WI38 (cell line): ENCODE results near the gene TMEM168.

ENCODE experiments used
- H3K4me3 ChIP-seq: 2 replicates; pipeline ENCODE4 v1.5.1; 2011; ENCODE audit warnings: low read depth, mild to moderate bottlenecking, control low read depth, low read length
- TF ChIP-seq, protein P1 (sequence below): IDR thresholded peaks from 2 replicates; pipeline ENCODE4 v1.5.1; 2012; ENCODE audit warnings: low read depth, mild to moderate bottlenecking, control low read depth, low read length

The TMEM168 gene

DNA sequence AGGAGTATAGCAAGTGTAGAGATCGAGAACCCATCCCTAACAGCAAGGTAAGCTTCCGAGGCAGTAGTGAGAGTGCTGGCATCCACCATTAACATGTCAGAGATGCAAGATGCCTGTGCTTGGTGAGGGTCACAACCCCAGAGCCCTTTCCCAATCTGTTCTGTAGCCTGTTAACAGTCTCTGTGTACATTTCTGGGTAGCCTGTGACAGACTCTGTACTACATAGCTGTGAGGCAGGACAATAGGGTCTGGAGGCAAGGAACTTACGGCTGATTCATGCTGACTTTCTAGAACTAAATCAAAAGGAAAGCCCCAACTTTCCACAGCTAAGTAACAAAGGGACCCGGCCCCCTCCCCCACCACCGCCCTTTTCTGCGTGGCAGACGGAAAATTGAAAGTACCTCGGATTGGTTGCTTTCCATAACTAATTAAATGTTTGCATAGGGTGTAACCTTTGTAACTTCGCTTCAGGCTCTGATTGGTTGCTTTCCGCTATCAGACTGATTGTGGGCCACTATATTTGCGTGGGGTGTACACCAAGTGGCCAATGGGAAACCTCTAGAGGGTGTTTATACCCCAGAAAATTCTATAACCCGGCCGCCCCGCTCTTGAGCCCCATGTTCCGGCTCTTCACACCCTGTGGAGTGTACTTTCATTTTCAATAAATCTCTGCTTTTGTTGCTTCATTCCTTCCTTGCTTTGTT lies 1.4 kb upstream of the TMEM168 start:
- TF ChIP-seq, protein P1, sequence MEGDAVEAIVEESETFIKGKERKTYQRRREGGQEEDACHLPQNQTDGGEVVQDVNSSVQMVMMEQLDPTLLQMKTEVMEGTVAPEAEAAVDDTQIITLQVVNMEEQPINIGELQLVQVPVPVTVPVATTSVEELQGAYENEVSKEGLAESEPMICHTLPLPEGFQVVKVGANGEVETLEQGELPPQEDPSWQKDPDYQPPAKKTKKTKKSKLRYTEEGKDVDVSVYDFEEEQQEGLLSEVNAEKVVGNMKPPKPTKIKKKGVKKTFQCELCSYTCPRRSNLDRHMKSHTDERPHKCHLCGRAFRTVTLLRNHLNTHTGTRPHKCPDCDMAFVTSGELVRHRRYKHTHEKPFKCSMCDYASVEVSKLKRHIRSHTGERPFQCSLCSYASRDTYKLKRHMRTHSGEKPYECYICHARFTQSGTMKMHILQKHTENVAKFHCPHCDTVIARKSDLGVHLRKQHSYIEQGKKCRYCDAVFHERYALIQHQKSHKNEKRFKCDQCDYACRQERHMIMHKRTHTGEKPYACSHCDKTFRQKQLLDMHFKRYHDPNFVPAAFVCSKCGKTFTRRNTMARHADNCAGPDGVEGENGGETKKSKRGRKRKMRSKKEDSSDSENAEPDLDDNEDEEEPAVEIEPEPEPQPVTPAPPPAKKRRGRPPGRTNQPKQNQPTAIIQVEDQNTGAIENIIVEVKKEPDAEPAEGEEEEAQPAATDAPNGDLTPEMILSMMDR: no peak
- no peak overlapping the region for H3K4me3 ChIP-seq

DNA sequence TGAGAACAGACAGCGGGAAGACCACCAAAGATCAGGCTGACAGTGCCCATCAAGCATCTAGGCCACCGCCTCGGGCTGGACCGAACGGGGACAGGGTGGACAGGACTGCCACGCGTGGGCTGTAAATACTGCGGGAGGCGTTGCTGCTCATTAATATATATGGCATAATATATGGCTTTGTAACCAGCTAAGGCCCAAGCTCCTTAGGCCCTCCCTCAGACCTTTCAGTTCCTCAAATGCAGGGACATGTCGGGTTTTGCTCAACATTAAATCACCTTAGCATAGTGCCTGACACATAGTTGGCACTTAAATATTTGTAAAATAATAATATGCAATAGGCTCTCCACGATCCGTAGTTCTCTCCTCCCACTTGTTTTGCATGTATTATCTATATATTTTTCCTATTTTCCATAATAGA lies 402 bp upstream of the TMEM168 start:
- H3K4me3 ChIP-seq: peak overlapping the region; percentile 86
- TF ChIP-seq, protein P1: no peak

DNA sequence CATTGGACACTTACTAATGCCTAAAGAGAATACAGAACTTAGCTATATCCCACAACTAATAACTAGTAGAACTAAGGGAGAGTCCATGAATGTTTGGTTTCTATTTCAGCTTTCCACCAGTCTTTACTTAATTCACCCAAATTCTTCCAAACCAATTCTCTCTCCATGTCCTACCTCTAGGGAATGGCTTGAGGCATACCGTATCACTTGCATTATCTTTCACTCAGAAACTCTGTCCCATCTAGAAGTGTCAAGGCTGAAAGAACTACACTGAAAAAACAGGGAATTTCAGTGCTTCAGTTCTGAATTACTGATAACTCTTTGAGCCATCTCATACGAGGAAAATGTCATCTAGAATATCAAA lies 758 bp downstream of the TMEM168 start:
- TF ChIP-seq, protein P1: no peak
- H3K4me3 ChIP-seq: peak overlapping the region; percentile 86

DNA sequence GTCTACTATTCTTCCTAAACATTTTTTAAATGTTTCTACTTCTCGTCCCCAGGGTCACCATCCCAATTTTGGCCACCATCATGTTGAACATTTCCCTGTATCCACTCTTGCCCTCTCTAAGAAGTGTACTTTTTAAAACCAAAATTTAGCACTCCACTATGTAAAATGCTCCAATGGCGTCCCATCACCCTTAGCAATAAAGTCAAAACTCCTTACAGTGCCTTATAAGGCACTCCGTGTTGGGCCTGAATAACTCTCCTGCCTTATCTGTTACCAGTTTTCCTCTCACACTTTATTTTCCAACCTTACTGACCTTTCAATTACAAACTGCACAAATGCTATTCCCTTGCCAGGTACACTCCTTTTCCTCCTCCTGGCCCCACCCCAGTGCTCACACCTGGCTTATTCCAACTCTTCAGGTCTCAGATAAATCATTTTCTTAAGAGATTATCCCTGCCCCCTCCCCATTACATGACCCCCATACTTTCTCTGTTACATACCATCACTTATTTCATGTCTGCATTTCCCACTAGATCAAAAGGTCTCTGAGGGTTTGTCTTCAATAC lies 1.3 kb downstream of the TMEM168 start:
- TF ChIP-seq, protein P1: no peak
- peak overlapping the region; percentile 86 for H3K4me3 ChIP-seq

DNA sequence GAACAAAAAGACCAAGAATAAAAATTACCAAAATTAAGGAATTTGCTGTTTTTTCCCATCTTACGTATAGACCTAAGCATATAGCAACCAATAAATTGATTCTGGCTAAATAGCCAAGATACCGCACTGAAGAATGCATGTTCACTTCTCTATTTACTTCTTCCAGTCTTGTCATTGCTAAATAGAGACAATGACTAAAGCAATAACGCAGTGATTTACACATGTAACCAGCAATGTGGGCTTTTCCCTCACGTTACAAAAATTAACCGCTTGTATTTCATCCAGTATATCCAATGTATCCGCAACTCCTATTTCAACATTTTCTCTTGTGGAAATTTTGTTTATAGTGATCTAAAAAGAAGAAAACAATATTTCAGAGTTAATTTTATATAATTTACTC lies 5.6 kb downstream of the TMEM168 start:
- H3K4me3 ChIP-seq: no peak overlapping the region
- TF ChIP-seq, protein P1: no peak

DNA sequence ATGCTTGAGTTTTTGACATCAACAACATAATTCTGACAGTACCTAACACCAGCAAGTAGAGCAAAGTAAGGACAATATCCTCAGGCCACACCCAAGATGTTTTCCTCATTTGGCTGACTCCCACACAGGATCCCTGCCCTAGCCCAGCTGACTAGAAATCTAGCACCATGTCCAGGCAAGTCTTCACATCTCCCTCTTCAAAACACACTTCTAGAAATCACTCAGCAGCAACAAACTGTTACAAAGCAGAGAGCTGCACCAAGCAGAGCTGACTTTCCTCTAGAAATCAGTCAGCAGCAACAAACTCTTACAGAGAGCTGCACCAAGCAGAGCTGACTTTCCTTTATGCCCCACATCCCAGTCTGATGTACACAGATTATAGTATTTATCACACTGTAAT lies 7.7 kb downstream of the TMEM168 start:
- no peak overlapping the region for H3K4me3 ChIP-seq
- TF ChIP-seq, protein P1: no peak

DNA sequence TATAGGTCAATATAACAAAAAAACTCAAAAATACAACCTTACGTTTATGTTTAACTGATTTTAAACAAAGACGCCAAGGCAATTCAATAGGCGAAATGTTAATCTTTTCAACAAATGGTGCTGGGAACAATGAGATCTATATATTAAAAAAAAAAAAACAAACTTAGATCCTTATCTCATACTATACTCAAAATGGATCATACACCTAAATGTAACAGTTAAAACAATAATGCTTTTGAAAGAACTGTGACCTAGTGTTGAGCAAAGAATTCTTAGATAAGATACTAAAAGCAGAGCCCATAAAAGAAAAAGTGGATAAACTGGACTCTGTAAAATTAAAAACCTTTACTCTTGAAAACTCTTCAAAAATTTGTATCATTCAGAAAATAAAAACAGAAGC lies 8.6 kb downstream of the TMEM168 start:
- TF ChIP-seq, protein P1: no peak
- no peak overlapping the region for H3K4me3 ChIP-seq
